GM21515 (cell line): ENCODE results near the gene TCTN2.

Source experiments
- ATAC-seq: cut with Tn5 transposase; IDR thresholded peaks from one replicate; pipeline ENCODE4 v1.9.1; 2021; ENCODE audit not compliant: unreplicated experiment

The TCTN2 gene

GRCh38 chr12:123733229-123733628 is 62.3 kb downstream of the TCTN2 start:
- ATAC-seq, result no peak

DNA sequence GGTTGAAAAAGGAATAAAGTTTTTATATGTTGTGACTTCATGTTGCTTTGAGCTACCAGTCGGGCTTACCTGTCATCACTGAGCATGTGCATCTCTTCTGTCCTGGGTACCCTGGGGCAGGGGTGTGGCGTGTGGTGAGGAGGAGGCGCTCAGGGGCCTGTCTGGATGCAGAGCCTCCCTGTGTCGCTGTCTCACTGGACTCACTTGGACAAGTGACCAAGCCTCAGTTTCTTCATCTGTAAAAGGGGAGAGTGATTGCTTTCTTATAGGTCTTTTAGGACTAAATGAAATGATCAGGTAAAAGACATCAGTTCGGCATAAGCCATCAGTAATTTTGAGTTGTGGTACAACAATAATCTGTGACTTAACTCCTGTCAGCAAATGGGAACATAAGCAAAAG is 63.4 kb downstream of the TCTN2 start:
- no peak for ATAC-seq

DNA sequence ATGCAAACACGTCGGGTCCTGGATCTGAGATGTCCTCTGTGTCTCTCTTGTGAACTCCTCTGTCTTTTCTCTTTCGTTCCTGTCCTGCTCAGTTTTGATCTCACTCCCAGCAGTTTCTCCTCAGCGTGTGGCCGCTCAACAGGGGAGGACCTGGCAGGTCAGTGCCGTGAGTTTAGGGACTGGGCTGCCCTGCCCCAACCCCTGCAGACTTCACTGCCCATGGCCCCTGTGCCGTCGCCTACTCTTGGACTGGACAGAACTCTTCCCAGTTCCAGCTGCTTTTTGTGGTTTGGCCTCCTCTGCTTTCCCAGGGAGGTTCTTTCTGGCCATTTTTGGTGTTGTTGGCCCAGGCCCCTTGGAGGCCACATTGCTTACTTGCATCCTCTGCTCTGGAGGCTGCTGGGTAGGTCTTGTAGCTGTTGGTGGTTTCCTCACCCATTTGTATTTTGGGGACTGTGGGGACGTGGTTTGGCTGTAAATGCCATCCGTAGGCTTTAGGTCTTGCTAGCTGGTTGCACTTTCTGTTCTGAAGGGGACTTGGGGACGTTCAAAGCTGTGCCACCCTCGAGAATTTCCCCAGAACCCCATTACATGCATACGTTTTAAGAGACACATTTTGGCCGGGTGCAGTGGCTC is 71.1 kb downstream of the TCTN2 start:
- no peak for ATAC-seq

DNA sequence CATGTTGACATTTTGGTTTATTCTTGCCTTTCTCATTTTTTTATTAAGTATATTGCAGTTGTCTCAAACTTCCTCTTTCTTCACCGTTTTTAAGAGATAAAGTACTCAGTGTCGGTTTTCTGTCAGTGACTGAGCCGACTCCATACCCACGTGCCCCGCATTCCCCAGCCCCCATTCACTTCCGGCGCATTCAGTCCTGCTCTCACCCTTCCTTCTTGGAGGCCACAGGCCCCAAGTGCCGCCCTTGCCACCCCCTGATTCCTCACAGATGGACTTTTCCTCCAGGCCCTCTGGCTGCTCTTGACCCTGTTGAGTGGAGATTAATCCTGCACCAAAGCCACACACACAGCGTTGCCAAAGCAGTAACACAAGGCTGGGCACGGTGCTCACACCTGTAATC is 72.1 kb downstream of the TCTN2 start:
- ATAC-seq, result no peak

DNA sequence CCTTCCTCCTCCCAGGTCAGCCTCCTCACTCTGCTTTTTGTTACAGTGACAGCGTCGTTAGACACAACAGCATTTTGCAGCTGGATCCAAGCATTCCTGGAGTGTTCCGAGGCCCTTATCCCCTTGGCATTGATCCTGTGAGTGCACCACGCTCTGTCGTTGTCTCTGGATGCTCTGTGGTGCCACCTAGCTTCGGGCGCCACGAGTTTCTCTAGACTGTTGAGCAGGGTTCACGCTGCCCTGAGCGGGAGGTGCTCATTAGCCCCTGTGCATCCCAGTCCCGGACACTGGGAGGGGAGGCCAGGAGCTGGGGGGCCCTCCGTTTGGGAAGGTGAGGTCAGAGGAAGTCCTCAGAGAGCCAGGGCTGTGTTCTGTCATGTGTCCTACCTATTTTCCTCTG is 73.9 kb downstream of the TCTN2 start:
- no peak for ATAC-seq

GRCh38 chr12:123747309-123747708 is 76.4 kb downstream of the TCTN2 start:
- ATAC-seq, result no peak

DNA sequence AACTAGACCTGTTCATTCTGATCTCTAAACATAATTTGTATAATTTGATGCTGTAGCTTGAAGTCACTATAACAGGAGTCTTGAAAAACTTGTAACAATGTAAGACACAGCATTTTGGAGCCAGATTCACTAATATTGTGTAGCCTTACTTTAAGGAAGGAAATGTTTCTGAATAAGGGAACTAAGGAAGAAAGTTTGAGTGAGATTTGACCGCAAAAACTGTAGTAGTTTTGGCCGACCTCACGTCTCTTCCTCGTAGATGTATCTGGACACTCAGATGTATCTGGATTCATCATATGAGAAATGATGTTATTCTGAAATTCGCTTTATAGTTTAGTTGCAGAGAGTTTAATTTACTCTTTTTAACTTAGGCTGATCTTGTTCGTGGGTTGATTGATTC is 77.2 kb downstream of the TCTN2 start:
- ATAC-seq, result no peak

DNA sequence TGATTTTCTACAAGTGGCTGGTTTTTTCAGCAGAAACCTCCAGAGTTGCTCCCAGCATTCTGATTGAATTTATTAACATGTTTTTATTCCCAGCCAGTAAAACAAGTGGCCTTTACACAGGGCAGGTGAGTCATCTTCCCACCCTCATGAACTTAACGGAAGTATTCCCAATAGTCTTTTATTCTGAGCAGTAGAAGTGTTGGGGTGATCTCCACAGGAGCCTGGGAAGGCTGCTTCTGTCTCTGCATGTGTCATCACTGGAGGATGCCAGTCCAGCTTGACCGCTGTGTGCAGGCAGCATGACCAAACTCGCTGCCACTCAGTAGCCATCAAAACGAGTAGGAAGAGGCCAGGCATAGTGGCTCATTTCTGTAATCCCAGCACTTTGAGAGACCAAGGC is 77.7 kb downstream of the TCTN2 start:
- ATAC-seq, result no peak

DNA sequence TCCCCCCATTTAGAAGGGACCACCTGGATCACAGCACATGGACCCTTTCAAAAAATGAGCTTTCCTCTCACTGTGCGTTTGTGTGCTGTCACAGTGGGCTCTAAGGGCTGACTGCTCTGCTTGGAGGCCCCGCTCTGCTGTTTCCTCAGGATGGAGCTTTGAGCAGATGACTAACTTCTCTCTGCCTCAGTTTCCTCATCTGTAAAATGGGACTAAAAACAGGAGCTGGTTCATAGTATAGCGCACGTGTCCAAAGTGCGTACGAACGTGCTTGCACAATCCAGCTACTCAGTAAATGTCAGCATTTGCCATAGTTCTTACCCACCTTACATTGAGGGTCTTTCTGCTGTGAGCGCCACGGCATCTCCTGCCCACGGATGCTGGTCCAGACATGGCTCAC is 78.4 kb downstream of the TCTN2 start:
- no peak for ATAC-seq

GRCh38 chr12:123750159-123750656 is 79.3 kb downstream of the TCTN2 start:
- ATAC-seq, result no peak

DNA sequence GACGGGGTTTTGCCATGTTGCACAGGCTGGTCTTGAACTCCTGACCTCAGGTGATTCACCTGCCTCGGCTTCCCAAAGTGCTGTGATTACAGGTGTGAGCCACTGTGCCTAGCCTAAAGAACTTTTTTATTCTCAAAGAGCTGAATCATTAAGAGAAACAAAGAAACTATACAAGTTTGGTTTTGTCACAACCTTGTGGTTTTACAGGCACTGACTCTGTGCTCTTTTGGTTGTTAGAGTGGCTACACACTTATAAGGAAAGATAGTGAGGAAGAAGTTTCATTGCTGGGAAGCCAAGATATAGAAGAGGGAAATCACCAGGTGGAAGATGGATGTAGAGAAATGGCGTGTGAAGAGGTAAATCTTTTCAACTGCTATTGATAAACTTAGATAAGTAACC is 81.1 kb downstream of the TCTN2 start:
- no peak for ATAC-seq

DNA sequence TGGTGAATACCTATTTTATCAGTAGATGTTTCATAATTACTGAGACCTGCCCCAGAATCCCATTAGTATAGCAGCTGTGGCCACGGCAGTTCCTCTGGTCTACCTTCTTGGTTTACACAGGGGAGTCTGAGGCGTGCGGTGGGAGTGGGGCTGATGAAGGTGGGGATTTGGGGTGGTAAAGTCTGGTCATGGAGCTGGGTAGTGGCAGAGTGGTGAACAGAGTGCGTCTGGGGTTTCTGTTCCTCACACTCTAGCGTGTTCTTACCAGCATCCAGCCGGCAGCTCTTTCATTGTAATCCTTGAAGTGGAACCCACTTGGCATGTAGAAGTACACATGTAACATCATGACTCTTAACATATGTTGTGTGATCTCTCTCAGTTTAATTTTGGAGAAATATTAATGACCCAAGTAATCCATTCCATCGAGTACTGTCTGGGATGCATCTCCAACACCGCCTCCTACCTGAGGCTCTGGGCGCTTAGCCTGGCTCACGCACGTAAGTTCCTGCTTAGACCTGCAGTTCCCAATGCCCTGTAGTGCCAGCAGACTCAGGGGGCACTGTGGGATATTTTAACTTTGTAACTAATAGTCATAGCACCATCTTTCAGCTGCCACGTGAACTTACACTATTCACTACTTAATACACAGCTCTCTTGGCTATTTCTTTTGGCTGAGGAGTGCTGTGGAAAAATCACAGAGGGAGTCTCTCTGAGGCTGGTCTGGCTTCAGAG is 83.3 kb downstream of the TCTN2 start:
- ATAC-seq, result no peak

DNA sequence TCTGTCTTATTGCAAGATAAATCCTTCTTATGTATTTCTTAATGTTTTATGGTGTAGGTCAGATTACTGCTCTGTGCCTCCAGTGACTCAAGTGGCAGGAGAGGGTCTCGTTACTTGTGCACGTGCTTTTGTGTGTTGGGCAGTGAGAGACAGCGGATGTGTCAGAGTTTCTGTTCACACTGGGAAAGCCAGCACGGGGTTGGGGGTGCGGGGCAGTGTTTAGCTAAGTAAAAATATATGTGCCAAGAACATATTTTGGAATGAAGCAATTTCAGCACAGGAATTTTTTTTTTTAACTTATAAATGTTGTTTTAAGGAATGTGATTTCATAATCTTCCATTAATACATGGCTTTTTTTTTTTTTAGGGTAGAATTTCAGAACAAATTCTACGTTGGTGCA is 86.6 kb downstream of the TCTN2 start:
- ATAC-seq, result no peak
